Measurements from ENCODE around the gene GGACT. TPM values are rescaled to one million over a fixed set of nuclear protein-coding genes. Genes with fewer than 3 reads are reported as not detected.

GGACT gene
- polyA plus RNA-seq, 1 donor from 2014 or later = 1.7 TPM

GRCh38 chr13:100564444-100565223 lies 24.0 kb downstream of the GGACT start:
- H3K4me3 ChIP-seq (ENCODE audit: low read length) = no peak overlapping the region

GRCh38 chr13:100563779-100564178 lies 24.8 kb downstream of the GGACT start:
- Histone ChIP-seq H3K4me3 (ENCODE audit: low read length) (no peak overlapping the region), H2AFZ (ENCODE audit: low read depth, low read length) (no peak overlapping the region)

More at GRCh38 chr13:100564444-100565223, 24.0 kb downstream of the GGACT start:
- H3K9me3 ChIP-seq (ENCODE audit: low read length) = no peaks in the 10 kb centered on the region
- H3K9me2 ChIP-seq (ENCODE audit: insufficient read depth, low read length) = no peaks in the 10 kb centered on the region
- H3K4me2 ChIP-seq (ENCODE audit: low read length) = no peak overlapping the region
- no peak overlapping the region for H2AFZ ChIP-seq (ENCODE audit: low read depth, low read length)
- H3F3A ChIP-seq (ENCODE audit: insufficient read depth, low read length, poor library complexity, severe bottlenecking) = no peaks in the 10 kb centered on the region
- no peaks in the 10 kb centered on the region for H3K27me3 ChIP-seq (ENCODE audit: insufficient read depth, low read depth, low read length)
- H3K36me3 ChIP-seq (ENCODE audit: insufficient read depth, low read length) = no peaks in the 10 kb centered on the region
- no peak for TF ChIP-seq MXI1 (conservative IDR thresholded peaks at IDR 0.05; ENCODE audit: poor library complexity, severe bottlenecking)
- TF ChIP-seq REST (IDR thresholded peaks at IDR 0.05; ENCODE audit: borderline replicate concordance) = no peak
- TF ChIP-seq EZH2 (IDR thresholded peaks at IDR 0.05; ENCODE audit: borderline replicate concordance, insufficient read depth, low read length, poor library complexity, severe bottlenecking) = no peak
- no peak for TF ChIP-seq RAD21 (conservative IDR thresholded peaks at IDR 0.05)
- no peak for TF ChIP-seq CTCF (IDR thresholded peaks at IDR 0.05; ENCODE audit: poor library complexity, severe bottlenecking)
- no peak for TF ChIP-seq POLR2AphosphoS5 (IDR thresholded peaks at IDR 0.05)
- no peaks in the 10 kb centered on the region for H4K20me1 ChIP-seq (ENCODE audit: insufficient read depth)
- H3K9ac ChIP-seq (ENCODE audit: low read length) = no peak overlapping the region
- H3K27ac ChIP-seq (ENCODE audit: low read length) = no peak overlapping the region
- H3K79me2 ChIP-seq (replicated peaks; ENCODE audit: insufficient read depth, low read length) = no peaks in the 10 kb centered on the region

More at GRCh38 chr13:100563779-100564178, 24.8 kb downstream of the GGACT start:
- Histone ChIP-seq H3K9me3 (ENCODE audit: low read length) (no peaks in the 10 kb centered on the region), H3K9ac (ENCODE audit: low read length) (no peak overlapping the region), H3K4me2 (ENCODE audit: low read length) (no peak overlapping the region), H3K27ac (ENCODE audit: low read length) (no peak overlapping the region), H3F3A (ENCODE audit: insufficient read depth, low read length, poor library complexity, severe bottlenecking) (no peaks in the 10 kb centered on the region), H3K36me3 (ENCODE audit: insufficient read depth, low read length) (no peaks in the 10 kb centered on the region), H4K20me1 (ENCODE audit: insufficient read depth) (no peaks in the 10 kb centered on the region), H3K79me2 (replicated peaks; ENCODE audit: insufficient read depth, low read length) (no peaks in the 10 kb centered on the region), H3K27me3 (ENCODE audit: insufficient read depth, low read depth, low read length) (no peaks in the 10 kb centered on the region), H3K9me2 (ENCODE audit: insufficient read depth, low read length) (no peaks in the 10 kb centered on the region)
- TF ChIP-seq REST (IDR thresholded peaks at IDR 0.05; ENCODE audit: borderline replicate concordance) (no peak), MXI1 (conservative IDR thresholded peaks at IDR 0.05; ENCODE audit: poor library complexity, severe bottlenecking) (no peak)

Data from neural cell (in vitro differentiated cells).